Measurements from ENCODE around the gene MAPKBP1. TPM values are rescaled to one million over a fixed set of nuclear protein-coding genes. Genes with fewer than 3 reads are reported as not detected.
"Not testable (repeated sequence)": the region's sequence is repeated elsewhere in the genome, so short reads cannot be mapped to it uniquely, and the experiment has no call there.

MAPKBP1 gene
- total and polyA plus RNA-seq, 9 donors = 10.6 to 46.9 (median 38.9) TPM

DNA sequence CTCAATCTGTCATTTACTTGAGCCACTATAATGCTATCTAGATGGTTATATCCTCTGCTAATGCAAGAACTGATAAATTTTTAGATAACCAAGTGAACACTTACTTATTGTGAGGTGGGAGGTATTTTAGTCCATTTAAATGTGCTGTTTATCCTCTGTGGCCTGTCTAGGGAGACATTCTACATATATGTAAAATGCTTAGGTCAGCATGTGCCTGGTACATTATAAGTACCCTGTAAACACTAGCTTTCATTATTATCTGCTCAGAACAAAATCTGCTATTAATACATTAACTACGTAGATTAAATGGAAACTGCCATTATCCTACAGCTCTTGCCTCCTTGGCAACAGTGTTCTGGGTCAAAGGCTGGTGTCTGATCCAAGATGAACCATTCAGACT, 41.8 kb upstream of the MAPKBP1 start:
- intact Hi-C loops (cut with DNase I) = no loop called here
- no peaks in the 10 kb centered on the region for H3K27me3 ChIP-seq
- H3K4me3 ChIP-seq = no peak overlapping the region
- TF ChIP-seq, protein P1, sequence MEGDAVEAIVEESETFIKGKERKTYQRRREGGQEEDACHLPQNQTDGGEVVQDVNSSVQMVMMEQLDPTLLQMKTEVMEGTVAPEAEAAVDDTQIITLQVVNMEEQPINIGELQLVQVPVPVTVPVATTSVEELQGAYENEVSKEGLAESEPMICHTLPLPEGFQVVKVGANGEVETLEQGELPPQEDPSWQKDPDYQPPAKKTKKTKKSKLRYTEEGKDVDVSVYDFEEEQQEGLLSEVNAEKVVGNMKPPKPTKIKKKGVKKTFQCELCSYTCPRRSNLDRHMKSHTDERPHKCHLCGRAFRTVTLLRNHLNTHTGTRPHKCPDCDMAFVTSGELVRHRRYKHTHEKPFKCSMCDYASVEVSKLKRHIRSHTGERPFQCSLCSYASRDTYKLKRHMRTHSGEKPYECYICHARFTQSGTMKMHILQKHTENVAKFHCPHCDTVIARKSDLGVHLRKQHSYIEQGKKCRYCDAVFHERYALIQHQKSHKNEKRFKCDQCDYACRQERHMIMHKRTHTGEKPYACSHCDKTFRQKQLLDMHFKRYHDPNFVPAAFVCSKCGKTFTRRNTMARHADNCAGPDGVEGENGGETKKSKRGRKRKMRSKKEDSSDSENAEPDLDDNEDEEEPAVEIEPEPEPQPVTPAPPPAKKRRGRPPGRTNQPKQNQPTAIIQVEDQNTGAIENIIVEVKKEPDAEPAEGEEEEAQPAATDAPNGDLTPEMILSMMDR (IDR thresholded peaks at IDR 0.05) = no peak
- TF ChIP-seq EP300 (IDR thresholded peaks at IDR 0.05) (no peak), POLR2A (IDR thresholded peaks at IDR 0.05) (no peak)
- WGBS, 3 donors = 98% methylated on average over 1 of the region's 1 CpG
- H3K27ac ChIP-seq = no peak overlapping the region
- H3K4me1 ChIP-seq (ENCODE audit: insufficient read depth) = no peaks in the 10 kb centered on the region
- DNase-seq = no peak
- no peaks in the 10 kb centered on the region for H3K36me3 ChIP-seq
- H3K9me3 ChIP-seq = no peaks in the 10 kb centered on the region

GRCh38 chr15:41734079-41734478, 40.2 kb upstream of the MAPKBP1 start:
- Histone ChIP-seq H3K27me3 (no peaks in the 10 kb centered on the region), H3K36me3 (no peaks in the 10 kb centered on the region), H3K27ac (no peak overlapping the region), H3K9me3 (no peaks in the 10 kb centered on the region), H3K4me3 (no peak overlapping the region), H3K4me1 (ENCODE audit: insufficient read depth) (no peaks in the 10 kb centered on the region)
- DNase-seq = no peak
- TF ChIP-seq POLR2A (IDR thresholded peaks at IDR 0.05) = no peak
- WGBS, 3 donors = 40 to 59% (median 45%) methylated on average over 4 of the region's 4 CpGs
- intact Hi-C loops (cut with DNase I) = no loop called here

DNA sequence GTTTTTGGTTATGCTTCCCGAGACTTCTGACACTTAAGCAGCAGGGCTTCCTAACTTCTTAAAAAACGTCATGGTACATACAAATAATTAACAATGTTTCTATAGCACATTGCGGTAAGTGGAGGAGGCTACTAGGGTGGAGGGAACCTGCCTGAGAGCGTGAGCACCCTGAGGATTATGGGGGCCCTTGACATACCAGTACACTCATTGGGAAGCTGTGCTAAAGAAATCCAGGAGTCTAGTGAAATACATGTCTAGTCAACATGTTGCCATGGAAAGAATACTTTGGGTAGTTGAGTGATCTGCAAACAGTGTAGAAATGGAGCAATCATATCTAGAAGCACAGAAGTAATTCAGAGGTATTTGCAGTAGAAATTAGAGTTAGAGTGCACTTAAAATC, 39.2 kb upstream of the MAPKBP1 start:
- Histone ChIP-seq H3K9me3 (no peaks in the 10 kb centered on the region), H3K27ac (no peak overlapping the region), H3K4me1 (ENCODE audit: insufficient read depth) (no peaks in the 10 kb centered on the region), H3K36me3 (no peaks in the 10 kb centered on the region), H3K4me3 (no peak overlapping the region), H3K27me3 (no peaks in the 10 kb centered on the region)
- no peak for TF ChIP-seq EP300 (IDR thresholded peaks at IDR 0.05)
- TF ChIP-seq, protein P1 (IDR thresholded peaks at IDR 0.05) = no peak
- 91 to 92% (median 91%) methylated on average over 4 of the region's 4 CpGs for WGBS, 3 donors
- no peak for DNase-seq
- intact Hi-C loops (cut with DNase I) = no loop called here

DNA sequence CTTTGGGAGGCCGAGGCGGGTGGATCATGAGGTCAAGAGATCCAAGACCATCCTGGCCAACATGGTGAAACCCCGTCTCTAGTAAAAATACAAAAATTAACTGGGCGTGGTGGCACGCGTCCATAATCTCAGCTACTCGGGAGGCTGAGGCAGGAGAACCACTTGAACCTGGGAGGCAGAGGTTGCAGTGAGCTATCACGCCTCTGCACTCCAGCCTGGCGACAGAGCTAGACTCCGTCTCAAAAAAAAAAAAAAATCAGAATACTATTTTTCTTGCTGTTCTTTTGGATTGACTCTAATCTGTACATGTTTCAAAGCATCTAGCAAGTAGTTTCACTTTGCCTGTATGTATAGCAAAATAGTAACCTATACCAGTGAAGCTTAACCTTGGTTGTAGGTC, 38.8 kb upstream of the MAPKBP1 start:
- H3K4me1 ChIP-seq (ENCODE audit: insufficient read depth); H3K27me3 ChIP-seq; H3K9me3 ChIP-seq; H3K4me3 ChIP-seq; H3K36me3 ChIP-seq; intact Hi-C loops (cut with DNase I); H3K27ac ChIP-seq; DNase-seq: not testable (repeated sequence)
- 94 to 95% (median 95%) methylated on average over 10 of the region's 10 CpGs for WGBS, 3 donors

DNA sequence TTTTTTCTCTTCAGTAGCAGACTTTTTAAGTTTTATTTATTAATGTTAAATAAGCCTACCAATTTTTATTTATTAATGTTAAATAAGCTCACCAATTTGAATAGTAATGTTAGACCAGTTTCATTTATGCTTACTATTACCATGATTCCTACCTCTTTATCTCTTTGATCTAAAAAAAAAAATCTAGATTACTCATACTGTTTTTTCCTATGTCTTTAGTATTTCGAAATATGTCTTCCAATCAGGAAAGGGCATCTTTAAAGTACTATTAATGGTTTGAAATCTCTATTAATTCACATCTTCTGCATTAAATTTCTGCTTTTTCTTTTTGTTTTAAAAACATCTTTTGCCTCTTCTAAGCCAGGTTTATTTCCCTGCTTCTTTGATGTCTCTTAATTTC, 27.5 kb upstream of the MAPKBP1 start:
- Histone ChIP-seq H3K4me1 (ENCODE audit: insufficient read depth) (no peaks in the 10 kb centered on the region), H3K27me3 (no peaks in the 10 kb centered on the region), H3K4me3 (no peak overlapping the region), H3K36me3 (no peaks in the 10 kb centered on the region), H3K9me3 (no peaks in the 10 kb centered on the region), H3K27ac (no peak overlapping the region)
- 88 to 96% (median 93%) methylated on average over 1 of the region's 1 CpG for WGBS, 3 donors
- no peak for TF ChIP-seq POLR2A (IDR thresholded peaks at IDR 0.05)
- TF ChIP-seq EP300 (IDR thresholded peaks at IDR 0.05) = no peak
- TF ChIP-seq, protein P1 (IDR thresholded peaks at IDR 0.05) = no peak
- no peak for DNase-seq
- intact Hi-C loops (cut with DNase I) = no loop called here

DNA sequence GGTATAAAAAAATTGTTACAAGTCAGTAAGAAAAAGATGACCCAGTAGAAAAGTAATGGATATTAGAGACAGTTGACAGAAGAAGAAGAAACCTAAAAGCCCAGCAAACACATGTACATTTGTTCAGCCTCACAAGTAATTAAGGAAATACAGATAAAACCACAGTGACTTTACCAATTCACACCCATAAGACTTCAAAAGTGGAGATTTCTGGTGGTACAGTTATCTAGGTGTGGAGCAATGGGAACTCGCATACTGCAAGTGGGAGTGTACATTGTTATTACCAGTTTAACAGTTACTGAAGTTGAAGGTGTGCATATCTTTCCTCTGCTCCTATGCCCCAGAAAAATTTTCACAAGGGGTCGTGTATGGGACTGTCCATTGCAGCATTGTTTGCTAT, 18.1 kb upstream of the MAPKBP1 start:
- Histone ChIP-seq H3K4me3 (no peak overlapping the region), H3K27me3 (no peaks in the 10 kb centered on the region), H3K27ac (no peak overlapping the region), H3K4me1 (ENCODE audit: insufficient read depth) (no peaks in the 10 kb centered on the region), H3K36me3 (no peaks in the 10 kb centered on the region), H3K9me3 (no peaks in the 10 kb centered on the region)
- intact Hi-C loops (cut with DNase I) = no loop called here
- DNase-seq = no peak
- TF ChIP-seq POLR2A (IDR thresholded peaks at IDR 0.05) = no peak
- no peak for TF ChIP-seq EP300 (IDR thresholded peaks at IDR 0.05)
- TF ChIP-seq, protein P1 (IDR thresholded peaks at IDR 0.05) = no peak
- 93 to 96% (median 95%) methylated on average over 2 of the region's 2 CpGs for WGBS, 3 donors
